Iris pigment epithelial cell (primary cell): ENCODE results near the gene SOX18.
A peak's percentile ranks its signal among the peaks of the same experiment; 100 is the strongest.

ENCODE experiments used
- DNase-seq: peaks from one replicate; pipeline ENCODE4 v3.0.0-alpha.2; 2011; ENCODE audit warnings: low read depth

SOX18 gene

GRCh38 chr20:64052987-64053840 is 3.8 kb upstream of the SOX18 start:
- no peak for DNase-seq

- DNase-seq, result no peak
Observed at GRCh38 chr20:64052326-64052722, 2.9 kb upstream of the SOX18 start.

GRCh38 chr20:64051561-64052325 is 2.3 kb upstream of the SOX18 start:
- no peak for DNase-seq

- no peak for DNase-seq
Observed at GRCh38 chr20:64051033-64051452, 1.6 kb upstream of the SOX18 start.

GRCh38 chr20:64050261-64051032 is 1.0 kb upstream of the SOX18 start:
- DNase-seq, result no peak

GRCh38 chr20:64049878-64050260 is 430 bp upstream of the SOX18 start:
- no peak for DNase-seq

- no peak for DNase-seq
Observed at GRCh38 chr20:64048402-64049044, 916 bp downstream of the SOX18 start.

- DNase-seq, result no peak
Observed at GRCh38 chr20:64047968-64048401, 1.5 kb downstream of the SOX18 start.

GRCh38 chr20:64047046-64047389 is 2.4 kb downstream of the SOX18 start:
- no peak for DNase-seq

- DNase-seq, result no peak
Observed at GRCh38 chr20:64045346-64046011, 4.0 kb downstream of the SOX18 start.

GRCh38 chr20:64044484-64045247 is 4.8 kb downstream of the SOX18 start:
- DNase-seq, result peak; percentile 51

- DNase-seq, result no peak
Observed at GRCh38 chr20:64043768-64044167, 5.7 kb downstream of the SOX18 start.

GRCh38 chr20:64042054-64042781 is 7.2 kb downstream of the SOX18 start:
- DNase-seq, result no peak

GRCh38 chr20:64041781-64042053 is 7.7 kb downstream of the SOX18 start:
- DNase-seq, result no peak

- DNase-seq, result no peak
Observed at GRCh38 chr20:64041040-64041780, 8.2 kb downstream of the SOX18 start.

GRCh38 chr20:64040231-64041039 is 9.0 kb downstream of the SOX18 start:
- no peak for DNase-seq

GRCh38 chr20:64039293-64040160 is 9.9 kb downstream of the SOX18 start:
- no peak for DNase-seq
